HG02571 (cell line): ENCODE measurements around the gene DBH.
"Not testable (repeated sequence)": the region's sequence is repeated elsewhere in the genome, so short reads cannot be mapped to it uniquely, and the experiment has no call there.

Source experiments
- ATAC-seq: cut with Tn5 transposase; IDR thresholded peaks from one replicate; pipeline ENCODE4 v1.9.1; 2021; ENCODE audit warnings: mild to moderate bottlenecking, moderate library complexity; ENCODE audit not compliant: unreplicated experiment

The DBH gene

DNA sequence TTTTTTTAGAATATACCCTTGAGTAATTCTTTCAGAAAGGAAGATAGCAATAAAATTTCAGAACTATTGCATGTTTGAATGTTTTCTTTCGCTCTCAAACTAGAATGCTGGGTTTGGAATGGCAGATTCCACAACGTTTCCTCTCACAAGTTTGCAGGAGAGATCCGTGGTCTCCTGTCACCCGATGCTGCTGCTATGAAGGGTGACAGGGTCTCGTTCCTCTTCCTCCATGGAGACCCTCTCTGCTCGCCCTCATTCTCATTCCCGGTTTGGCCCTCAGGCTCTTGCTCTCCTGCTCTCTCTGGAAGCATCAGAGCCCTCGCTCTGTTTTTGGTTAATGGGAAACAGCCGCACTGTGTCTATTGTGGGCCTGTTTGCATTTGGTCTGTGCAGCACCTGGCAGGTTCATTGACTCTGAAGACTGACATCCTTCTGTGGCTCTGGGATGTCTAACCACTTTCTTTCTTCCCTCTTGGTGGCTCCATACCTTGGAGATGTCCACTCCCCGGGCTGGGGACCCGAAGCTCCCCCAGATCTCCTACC, 14.4 kb upstream of the DBH start:
- ATAC-seq, result no peak

DNA sequence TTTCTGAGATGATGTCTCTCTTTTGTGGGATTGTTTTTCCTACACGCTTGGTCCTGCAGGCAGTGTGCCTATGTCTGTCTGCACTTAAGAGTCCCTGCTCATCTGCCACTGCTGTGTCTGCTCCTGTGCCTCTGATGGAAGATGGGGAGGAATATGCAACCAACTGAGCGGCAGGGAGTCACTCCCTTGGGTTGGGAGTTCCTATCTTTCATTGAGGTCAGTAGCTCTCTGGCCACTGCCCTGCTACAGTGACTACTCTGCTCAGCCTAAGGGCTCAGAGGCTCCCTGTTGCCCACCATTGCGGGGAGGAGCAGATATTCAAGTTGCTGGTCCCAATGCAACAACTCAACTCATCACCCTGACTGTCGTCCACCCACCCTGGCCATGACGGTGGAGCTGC, 13.6 kb upstream of the DBH start:
- no peak for ATAC-seq

DNA sequence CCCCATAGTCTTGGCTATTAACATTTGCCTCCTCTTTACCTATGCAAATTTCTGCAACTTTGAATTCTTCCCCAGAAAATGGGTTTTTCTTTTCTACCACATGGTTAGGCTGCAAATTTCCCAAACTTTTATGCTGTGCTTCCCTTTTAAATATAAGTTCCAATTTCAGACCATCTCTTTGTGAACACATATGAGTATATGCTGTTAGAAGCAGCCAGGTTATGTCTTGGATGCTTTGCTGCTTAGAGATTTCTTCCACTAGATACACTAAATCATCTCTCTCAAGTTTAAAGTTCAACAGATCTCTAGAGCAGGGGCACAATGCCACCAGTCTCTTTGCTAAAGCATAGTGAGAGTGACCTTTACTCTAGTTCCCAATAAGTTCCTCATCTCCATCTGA, 10.2 kb upstream of the DBH start:
- not testable (repeated sequence) for ATAC-seq

DNA sequence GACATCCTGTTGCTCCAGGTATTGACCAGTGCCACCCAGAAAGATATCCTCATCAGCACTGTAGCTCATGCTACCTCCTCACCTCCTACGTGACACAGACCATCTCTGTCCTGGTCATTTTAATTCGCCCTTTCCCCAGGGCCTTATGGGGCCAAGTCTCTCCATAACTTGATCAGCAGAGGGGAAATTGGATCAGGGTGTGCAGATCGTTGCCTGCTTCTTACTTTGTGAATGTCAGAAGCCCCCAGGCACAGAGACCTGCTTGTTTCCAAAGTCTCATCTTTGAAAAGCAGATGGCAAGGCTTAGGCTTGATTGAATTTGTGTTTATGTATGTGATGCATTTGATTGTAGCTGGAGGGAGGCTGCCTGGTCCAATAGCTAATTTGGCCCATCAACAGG, 8.8 kb upstream of the DBH start:
- ATAC-seq, result no peak

DNA sequence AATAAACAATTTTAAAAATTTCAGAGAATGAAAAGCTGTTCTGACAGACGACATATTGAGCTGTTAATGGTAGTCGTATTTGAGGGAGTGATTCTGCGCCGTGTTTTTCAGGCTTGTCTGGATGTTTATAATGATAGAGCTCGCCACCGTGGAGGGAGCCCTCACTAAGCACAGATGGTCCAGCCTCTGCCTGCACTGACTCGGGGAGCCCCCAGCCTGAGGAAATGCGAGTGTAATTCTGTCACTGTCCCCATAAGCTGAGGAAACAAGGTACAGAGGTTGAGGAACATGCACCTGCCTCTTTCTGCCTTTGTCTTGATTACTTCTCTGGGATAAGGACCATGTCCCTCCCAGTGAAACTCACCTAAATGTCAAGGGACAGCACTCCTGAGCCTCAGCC, 7.4 kb upstream of the DBH start:
- ATAC-seq, result no peak

DNA sequence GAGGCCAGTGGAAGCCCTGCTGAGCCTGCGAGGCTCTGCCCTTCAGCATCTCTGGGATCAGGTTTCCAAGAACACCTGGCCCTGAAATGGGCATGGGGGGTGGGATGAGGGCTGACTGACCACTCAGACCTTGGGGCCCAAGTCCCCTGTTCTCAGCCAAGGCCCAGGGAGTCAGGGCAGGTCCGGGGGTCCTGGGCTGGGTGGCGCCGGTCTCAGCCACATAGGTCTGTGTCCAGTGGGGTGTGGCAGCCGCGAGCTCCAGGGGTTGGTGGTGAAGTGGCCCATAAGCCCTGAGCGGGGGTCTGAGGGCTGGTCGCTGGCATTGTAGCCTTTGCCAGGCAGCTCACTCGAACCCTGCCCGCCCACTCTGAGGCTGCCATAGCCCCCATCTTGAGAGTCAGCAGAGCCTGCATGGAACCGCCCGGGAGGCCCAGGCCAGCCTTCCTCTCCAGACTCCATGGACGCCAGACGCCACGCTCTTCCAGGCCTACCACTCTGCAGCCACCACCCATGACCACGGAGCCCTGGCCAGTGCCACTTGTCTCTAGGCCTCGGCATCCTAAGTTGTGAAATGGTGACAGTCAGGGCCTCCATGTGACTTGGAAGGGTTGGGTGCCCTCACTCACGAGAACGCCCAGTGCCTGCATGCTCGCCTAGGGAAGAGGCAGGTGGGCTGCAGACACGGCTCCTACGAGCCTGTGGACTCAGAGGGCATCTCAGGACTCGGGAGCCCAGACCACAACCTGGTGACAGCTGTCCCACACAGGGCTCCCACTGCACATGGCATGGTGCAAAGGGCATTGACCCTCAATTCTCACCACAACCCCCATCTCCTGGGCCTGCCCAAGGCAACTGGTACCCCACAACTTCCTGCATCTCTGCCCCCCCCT, 6.7 kb upstream of the DBH start:
- ATAC-seq, result no peak

DNA sequence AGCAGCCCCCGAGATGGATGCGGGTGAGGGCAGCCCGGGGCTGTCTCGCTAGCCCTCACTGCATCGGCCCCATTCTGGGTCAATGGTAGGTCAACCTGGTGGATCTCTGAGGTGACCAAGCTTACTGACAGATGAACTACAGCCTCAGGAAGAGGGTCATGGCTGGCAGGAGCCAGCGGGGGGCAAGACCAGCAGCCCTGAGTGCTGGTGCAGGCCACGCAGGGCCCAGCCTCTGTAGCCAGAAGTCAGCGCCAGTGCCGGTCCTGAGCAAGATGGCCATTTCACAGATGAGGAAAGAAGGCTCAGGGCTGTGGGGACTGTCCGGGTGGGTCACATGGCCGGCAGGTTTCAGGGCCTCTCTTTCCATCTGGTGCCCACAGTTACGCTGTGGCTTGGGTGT, 5.1 kb upstream of the DBH start:
- ATAC-seq, result no peak

DNA sequence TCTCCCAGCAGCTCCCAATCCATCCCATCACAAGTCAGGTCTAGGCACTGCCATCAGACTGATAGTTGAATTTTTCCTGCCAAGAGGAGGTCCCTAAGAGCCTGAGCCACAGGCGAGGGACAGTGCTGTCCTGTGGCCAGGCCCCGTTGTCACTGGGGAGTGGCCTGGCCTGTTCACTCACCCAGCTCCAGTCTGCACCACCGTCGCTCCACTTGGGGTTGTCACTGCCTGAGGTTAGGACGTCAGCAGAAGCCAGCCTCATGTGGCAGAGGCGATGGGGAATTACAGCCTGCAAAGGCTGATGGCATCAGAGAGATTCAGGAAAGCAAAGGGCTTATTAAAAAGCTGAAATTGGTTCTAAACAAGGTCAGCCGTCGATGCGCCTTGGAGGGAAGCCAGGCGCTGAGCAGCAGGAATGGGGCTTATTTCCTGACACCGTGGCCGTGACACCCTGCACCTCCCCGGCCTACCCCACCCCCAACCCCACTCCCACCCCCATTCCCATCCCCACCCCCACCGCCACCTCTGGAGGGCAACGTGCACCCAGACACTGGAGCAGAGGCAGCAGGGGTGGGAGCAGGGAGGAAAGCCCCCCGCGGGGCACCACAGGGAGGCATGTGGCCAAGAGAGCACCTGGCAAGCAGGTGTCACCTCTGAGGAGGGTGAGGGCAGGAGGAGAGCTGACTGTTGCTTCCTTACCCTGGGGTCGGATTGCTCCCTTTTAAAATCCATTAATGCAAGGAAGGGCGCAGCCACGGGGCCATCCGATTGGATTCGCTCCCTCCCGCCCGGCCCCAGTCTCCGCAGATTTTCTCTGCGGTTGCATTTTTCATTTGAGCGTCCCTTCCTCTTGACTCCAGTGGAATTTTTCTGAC, 3.1 kb upstream of the DBH start:
- no peak for ATAC-seq

DNA sequence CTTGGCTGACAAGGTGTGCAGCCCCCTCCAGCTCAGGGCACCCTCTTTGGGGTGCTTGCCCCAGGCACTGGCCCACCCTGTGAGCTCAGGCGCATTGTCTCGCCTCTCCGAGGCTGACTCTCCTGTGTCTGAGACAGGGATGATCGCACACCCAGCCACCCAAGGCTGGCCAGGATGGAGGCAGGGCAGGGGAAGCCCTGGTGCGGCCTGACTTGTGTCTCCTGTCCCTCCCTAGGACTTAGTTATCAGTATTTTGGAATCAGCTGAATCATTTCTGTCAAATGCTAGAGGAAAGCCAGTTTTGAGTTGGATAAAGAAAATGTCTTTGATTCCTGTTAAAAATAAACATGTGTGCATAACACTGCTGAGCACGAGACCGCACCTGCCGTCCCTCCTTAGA, 2.5 kb upstream of the DBH start:
- no peak for ATAC-seq

DNA sequence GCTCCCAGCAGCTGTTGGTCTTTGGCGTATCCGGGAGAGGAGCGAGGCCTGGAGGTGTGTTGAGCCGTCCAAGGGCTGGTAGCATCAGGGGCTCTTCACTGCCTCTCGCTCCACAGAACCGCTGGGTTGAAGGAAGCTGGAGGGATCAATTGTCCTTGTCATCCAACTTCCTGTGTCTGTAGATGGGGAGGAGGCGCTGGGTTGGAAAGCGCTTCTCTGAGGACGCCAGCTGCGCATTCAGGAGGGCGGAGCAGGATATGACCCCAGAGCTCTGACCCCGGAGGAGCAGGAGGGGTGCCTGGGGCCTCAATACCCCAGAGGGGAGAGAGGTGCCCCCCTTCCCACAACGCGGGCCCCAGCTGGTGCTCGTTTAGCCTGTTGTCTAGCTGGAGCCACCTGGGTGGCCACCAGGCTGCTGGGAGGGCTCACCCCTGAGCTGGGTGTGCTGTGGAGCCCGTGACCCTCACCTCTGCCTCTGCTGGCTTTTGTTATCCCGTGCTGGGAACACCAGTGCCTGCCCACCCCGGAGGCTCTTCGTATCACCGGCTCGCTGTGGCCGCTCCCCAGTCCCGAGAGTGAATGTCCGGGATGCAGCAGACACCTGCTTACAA, 2.0 kb upstream of the DBH start:
- ATAC-seq, result no peak

DNA sequence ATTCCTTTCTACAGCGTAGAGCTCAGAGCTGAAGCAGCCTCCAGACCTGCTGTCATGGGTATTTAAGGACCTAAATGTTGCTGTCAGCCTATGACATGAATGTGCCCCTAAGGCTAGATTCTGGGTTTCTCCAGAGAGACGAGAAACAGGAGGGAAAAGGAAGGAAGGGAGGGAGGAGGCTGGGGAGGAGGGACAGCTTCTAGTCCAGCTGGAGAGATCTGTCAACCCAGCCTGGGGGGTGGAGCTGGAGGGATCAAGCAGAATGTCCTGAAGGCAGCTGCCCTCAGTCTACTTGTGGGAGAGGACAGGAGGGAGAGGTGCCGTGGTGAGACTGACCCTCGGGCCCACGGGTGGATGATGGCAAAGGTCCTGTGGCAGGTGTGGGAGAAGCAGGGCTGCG, 1.1 kb upstream of the DBH start:
- no peak for ATAC-seq

DNA sequence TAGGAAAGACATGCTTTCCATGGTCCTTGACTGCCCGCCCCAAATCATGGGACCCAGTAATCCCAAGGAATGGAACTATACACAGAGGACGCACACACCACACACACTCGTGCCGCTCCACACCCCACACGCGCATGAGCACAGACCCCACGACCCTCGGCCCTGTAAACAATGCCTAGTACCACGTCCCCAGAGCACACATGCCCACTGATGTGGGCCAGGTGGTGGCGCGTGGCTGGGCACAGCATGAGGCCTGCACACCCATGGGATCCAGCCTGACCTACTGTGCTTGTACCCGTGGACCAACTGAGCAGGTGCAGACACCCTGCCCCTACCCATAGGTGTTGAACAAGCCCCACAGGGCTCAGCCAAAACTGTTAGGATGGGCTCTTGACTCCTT, 739 bp downstream of the DBH start:
- no peak for ATAC-seq

DNA sequence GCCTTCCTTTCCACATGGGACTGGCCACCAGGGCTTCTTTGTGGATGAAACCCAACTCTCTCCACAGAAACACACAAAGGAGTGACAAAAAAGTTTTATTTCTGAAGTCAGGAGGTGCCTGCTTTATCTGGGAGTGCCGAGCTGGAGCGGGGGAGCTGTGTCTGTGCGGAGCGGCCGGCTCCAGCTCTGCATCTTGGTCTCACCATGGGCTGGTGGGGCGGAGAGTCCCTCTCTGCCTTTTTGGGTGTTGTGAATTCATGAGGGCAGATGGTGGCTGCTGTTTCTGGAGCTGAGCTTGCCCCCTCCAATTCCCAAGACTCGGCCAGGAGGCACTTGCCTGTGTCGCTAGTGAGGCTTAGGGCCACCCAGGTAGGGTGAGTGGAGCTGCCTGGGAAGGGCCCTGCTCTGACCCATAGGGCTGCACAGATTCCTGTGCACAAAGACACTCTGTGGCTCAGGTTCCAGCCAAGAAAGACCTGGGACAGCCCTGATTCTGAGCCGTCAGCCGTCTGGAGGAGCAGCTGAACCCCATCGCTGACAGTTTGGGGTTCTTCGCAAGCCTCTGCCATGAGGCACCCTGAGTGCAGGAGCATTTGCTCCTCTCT, 1.4 kb downstream of the DBH start:
- ATAC-seq, result no peak

DNA sequence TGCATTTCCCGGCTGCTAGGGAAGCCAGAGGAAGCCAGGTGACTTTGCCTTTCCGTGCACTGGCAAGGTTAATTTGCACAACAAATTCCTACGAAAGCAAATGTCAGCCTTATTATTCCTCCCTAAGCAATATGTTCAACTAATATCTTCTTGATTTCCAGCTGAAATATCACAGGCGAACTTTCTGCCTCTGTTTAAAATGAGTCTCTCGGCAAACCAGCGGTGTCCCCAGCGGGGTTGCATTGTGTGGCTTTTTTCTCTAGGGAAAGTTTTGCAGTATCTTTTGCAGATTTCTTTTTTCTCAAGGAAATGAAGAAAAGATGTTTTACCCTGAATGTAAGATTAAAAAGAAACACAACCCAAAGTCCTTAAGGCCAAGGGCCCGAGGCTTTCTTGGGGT, 1.9 kb downstream of the DBH start:
- no peak for ATAC-seq

DNA sequence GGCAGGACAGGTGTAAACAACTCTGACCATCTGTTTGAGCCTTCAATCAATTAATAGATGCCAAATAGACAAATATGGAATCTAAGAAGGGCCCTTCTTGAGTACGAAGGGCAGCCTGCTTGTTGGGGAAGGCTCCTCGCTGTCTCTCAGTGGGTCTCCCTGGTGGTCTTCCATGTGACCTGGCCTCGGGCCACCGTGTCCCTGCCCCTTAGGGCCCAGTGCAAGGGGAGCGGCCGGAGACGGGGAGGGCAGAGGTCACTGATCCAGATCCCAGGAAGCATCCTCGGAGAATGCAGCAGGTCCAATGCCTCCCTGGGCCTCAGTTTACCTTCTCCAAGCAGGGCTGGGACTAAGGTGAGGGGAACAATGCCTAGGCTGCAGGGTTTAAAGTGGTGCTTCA, 2.5 kb downstream of the DBH start:
- ATAC-seq, result no peak

DNA sequence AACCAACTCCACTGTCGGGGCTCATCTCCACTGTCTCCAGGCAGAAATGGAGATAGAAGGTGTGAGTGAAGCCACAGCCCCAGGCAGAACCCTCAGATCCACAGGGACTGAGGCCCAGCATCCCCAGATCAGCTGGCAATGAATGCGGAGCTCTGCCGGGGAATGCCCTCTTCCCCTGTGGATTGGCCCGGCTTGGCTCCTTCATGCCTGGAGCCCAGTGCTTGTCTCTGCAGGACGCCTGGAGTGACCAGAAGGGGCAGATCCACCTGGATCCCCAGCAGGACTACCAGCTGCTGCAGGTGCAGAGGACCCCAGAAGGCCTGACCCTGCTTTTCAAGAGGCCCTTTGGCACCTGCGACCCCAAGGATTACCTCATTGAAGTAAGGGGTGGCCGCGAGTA, 3.5 kb downstream of the DBH start:
- ATAC-seq, result no peak

DNA sequence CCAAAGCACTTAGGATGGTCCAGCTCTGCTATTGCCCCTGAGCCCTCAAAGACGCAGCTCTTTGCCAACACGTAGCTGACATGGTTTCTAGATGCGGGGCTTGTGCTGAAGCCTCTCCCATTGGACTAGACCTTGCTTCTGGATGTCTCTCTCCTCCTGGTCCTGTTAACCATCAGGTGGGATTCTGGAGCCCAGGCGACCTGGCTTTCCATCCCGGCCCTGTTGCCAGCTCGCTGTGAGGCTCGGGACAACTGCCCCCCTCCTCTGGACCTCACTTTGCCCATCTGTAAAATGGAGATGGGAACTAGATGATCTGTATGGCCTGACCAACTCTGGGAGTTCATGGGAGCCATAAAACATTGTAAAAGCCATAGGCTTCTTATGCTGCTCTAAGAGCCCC, 4.0 kb downstream of the DBH start:
- no peak for ATAC-seq

DNA sequence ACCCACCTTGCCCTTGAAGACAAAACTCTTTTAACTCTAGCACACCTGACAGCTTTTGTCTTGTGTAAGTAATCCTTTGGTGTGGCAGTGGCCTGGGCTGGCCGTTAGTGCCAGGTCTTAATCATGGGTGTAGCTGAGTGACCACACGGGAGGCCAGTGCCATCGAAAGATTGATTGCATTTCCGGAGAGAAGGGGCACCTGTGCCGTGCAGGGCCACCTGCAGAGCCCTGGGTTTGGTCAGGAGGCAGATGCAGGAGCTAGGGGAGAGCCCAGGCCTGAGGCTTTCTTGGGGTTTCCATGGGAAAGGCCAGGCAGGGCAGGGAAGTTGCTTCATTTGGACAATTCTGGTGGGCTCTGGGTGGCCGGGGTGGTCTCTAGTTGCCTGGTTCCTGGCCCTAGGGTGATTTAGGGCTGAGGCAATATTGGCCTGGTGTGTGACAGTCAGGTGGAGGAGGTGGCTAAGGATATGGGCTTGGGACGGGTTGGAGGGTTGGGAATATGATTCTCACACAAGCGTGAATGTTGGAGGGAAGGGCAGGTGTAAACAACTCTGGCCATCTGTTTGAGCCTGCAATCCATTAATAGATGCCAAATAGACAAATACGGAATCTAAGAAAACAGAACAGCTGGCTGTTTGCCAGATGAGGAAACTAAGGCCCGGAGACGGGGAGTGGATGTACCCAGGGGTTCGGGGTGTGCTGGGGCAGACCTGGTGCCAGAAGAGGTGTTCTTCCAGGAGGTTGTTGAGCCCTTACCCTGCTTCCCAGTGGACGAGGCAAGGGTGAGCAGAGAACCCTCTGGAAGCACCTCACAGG, 4.6 kb downstream of the DBH start:
- no peak for ATAC-seq

DNA sequence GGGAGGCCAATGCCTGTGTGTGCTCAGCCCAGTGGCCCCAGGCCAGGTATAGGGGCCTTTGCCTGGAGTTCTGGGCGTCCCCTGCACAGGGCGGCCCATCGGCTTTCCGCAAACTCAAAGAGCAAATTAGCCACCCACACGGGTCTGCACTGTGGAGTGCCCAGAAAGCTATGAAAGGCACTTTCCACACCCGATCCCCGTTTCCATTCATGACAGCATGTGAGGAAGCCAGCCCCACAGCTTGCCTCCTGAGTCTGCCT, 5.2 kb downstream of the DBH start:
- no peak for ATAC-seq

DNA sequence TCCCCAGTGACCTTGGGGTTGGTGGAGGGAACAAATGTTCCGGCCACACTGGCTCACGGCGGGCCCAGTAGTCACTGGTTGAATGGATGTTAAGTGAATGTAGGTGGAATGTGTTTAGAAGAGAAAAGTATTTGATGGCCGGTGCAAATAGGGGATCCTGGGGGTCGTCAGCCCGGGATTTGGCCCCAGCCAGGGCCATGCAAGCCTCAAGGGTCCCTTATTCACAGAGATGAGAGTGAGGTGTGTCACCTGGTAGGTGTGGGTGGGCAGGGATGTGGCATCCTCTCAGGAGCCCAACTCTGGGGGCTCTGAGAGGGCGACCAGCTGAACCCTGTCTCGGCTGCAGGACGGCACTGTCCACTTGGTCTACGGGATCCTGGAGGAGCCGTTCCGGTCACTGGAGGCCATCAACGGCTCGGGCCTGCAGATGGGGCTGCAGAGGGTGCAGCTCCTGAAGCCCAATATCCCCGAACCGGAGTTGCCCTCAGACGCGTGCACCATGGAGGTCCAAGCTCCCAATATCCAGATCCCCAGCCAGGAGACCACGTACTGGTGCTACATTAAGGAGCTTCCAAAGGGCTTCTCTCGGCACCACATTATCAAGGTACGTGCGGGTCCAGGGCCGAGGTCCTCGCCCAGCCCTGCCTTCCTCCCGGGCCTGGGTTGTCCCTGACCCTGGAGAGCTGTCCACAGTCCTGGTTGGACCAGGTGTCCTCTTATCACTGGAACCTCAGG, 5.9 kb downstream of the DBH start:
- no peak for ATAC-seq
